IPS-NIHi11 (cell line): ENCODE data around the gene PAOX.
"Not testable (repeated sequence)": the region's sequence is repeated elsewhere in the genome, so short reads cannot be mapped to it uniquely, and the experiment has no call there.

Experiments used
- DNase-seq: peaks from one replicate; pipeline ENCODE4 v3.0.0; 2012; ENCODE audit warnings: mixed read lengths, low spot score

The PAOX gene

GRCh38 chr10:133405844-133406527, 26.9 kb downstream of the PAOX start:
- DNase-seq: no peak

GRCh38 chr10:133411523-133412380, 32.7 kb downstream of the PAOX start:
- no peak for DNase-seq

GRCh38 chr10:133412381-133412711, 33.3 kb downstream of the PAOX start:
- no peak for DNase-seq

- DNase-seq: not testable (repeated sequence)
Observed at GRCh38 chr10:133414401-133414800, 35.3 kb downstream of the PAOX start.

- no peak for DNase-seq
Observed at GRCh38 chr10:133415752-133416151, 36.7 kb downstream of the PAOX start.

- no peak for DNase-seq
Observed at GRCh38 chr10:133418289-133418993, 39.4 kb downstream of the PAOX start.

- DNase-seq: peak; percentile 12
Observed at GRCh38 chr10:133419211-133419950, 40.3 kb downstream of the PAOX start.

GRCh38 chr10:133420028-133420427, 41.0 kb downstream of the PAOX start:
- DNase-seq: peak; percentile 13

GRCh38 chr10:133420579-133420978, 41.5 kb downstream of the PAOX start:
- no peak for DNase-seq

GRCh38 chr10:133421336-133422222, 42.5 kb downstream of the PAOX start:
- peak; percentile 37 for DNase-seq

- peak; percentile 24 for DNase-seq
Observed at GRCh38 chr10:133422223-133422806, 43.3 kb downstream of the PAOX start.

- peak; percentile 82 for DNase-seq
Observed at GRCh38 chr10:133422807-133423771, 44.0 kb downstream of the PAOX start.

- DNase-seq: not testable (repeated sequence)
Observed at GRCh38 chr10:133424102-133424501, 45.0 kb downstream of the PAOX start.

- DNase-seq: not testable (repeated sequence)
Observed at GRCh38 chr10:133424601-133425000, 45.5 kb downstream of the PAOX start, which contains the start of gene SPRN. SPRN (minus strand) TSS chr10:133424625; CDS start chr10:133423681, 944 bp downstream.

- DNase-seq: not testable (repeated sequence)
Observed at GRCh38 chr10:133429571-133429970, 50.5 kb downstream of the PAOX start.

GRCh38 chr10:133431888-133432613, 53.0 kb downstream of the PAOX start:
- not testable (repeated sequence) for DNase-seq

GRCh38 chr10:133432789-133433188, 53.7 kb downstream of the PAOX start:
- not testable (repeated sequence) for DNase-seq

GRCh38 chr10:133438711-133439273, 59.7 kb downstream of the PAOX start:
- no peak for DNase-seq
